T-helper 2 cell treated with Interferon-gamma antibody and Interleukin-4, amounts not matched to agents 100 ng/mL and 5 ng/mL, for 36 hours (primary cell): ENCODE results near the gene RASGRP4. TPM values are rescaled to one million over a fixed set of nuclear protein-coding genes. Genes with fewer than 3 reads are reported as not detected.
"Not testable (repeated sequence)": the region's sequence is repeated elsewhere in the genome, so short reads cannot be mapped to it uniquely, and the experiment has no call there.

Source experiments
- intact Hi-C: fragments of 100-400 bp; cut with micrococcal nuclease; formaldehyde crosslinking; loops from one replicate; pipeline ENCODE4 v1.15.1; 2023
- total RNA-seq: library from RNA; stranded (reverse); gene quantifications from 2 replicates; pipeline ENCODE4 v1.2.3, GENCODE V29; 2022

Gene RASGRP4
- total RNA-seq, 1 donor from 2014 or later: 9.4 TPM

DNA sequence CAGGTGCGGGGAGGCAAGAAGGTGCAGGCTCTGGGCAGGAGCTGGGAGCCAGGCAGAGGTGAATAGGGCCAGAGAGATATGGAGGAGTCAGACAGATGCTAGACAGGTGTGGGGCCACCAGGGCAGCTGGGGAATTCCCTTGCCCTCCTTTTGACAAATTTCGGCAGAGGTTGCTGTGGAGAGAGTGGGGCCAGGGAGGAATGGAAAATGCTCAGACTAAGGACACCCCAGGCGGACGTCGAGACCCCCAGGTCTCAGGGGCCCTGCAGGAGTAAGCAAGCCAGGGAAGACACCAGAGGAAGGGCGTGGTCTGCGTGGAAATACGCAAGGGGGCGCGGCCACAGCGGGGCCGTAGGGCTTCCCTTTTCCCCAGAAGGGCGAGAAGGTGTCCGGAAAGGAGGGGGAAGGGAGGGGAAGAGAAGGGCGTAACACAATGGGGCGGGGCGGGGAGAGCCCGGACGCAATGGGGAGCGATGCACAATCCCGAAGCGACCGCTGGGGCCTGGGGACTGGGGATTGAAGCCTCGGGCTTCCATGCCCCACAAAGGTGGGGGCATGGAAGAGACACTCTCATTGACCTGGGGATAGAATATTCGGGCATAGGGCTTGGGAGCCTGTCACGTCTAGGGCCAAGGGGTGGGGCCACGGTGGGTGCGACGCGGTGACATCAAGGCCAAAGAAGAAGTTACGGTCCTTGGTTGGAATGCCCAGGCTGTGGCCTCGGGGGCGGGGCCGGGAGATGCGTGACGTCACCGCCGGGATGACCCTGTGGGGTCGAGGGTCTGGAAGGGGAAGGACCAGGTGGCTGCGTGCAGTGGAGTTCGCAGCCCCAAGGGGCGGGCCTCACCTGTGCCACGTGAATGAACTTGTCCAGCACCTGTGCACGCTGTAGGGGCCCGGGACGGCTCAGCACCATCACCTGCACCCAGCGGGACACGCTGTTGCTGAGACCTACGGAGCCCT is 8.2 kb downstream of the RASGRP4 start:
- intact Hi-C loops: no loop called here

DNA sequence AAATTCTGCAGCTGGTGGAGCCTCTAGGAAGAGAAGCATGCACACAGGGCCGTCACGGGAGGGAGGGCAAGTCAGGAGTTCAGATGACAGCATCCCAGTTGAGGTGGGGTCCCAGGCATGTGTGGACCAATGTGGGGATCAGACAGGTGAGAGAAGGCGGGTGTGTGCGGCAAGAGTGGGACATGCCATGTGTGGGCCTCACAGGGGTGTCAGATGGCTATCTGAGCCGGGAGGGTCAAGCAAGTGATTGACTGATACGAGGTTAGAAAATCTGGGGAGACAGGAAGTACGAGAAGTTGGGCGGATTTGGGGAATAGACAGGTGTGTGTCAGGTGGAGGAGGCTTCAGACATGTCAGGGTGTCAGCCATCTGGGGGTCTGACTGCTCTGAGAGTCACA is 8.9 kb downstream of the RASGRP4 start:
- intact Hi-C loops: no loop called here

DNA sequence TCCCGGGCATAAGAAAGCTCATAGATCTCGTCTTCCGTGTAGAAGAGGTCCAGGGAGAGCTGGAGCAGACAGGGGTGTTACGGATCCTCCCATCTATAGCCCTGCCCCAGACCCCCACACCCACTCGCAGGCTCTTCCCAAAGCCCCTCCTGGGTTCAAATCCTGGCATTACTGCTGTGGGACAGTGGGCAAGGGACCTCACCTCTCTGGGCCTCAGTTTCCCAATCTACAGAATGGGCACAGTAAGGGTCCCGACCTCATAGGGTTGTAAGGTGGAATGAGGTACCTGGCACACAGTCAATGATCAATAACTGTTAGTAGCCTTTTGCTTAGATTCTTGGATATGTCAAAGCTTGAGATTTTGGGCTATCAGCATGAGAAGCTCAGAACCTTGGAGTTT is 12.6 kb downstream of the RASGRP4 start:
- intact Hi-C loops: no loop called here

GRCh38 chr19:38412961-38413360 is 13.1 kb downstream of the RASGRP4 start:
- intact Hi-C loops: no loop called here

GRCh38 chr19:38412491-38412890 is 13.5 kb downstream of the RASGRP4 start:
- intact Hi-C loops: no loop called here

DNA sequence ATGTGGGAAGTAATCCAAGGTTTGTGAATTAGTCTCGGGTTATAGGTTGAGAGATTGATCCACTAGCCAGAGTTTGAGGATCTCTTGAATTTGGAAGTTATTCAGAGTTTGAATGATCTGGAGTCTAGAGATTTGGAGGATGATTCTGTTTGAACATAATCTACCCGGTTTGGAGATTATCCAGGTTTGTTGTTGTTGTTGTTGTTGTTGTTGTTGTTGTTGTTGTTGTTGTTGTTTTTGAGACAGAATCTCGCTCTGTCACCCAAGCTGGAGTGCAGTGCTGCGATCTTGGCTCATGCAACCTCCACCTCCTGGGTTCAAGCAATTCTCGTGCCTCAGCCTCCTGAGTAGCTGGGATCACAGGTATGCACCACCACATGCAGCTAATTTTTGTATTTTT is 14.1 kb downstream of the RASGRP4 start:
- intact Hi-C loops: not testable (repeated sequence)

DNA sequence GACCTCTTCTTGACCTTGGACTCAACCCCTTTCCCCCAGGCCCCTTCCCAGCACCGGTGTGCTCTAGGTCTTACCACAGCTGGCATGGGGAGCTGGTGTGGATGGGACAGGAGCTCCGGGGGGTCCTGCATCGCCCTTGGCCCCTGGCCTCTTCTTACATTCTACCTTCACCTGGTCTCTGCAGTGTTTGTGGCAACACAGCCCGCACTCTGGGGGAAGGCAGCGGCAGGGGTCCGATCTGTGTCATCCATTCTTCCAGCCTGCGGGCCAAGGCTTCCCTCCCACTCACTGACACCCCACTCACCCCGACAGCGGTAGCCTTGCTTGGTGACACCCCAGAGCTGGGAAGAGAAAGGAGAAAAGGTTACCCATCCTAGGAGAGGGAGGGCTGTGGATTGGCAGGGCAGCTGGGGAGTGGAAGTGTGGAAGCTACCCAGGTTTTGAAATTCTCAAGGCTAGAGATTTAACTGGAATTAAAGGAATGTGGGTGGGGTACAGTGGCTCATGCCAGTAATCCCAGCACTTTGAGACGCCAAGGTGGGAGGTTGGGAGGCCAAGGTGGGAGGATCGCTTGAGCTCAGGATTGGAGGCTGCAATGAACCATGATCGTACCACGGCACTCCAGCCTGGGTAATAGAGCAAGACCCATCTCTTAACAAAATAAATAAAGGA is 14.8 kb downstream of the RASGRP4 start:
- intact Hi-C loops: no loop called here

DNA sequence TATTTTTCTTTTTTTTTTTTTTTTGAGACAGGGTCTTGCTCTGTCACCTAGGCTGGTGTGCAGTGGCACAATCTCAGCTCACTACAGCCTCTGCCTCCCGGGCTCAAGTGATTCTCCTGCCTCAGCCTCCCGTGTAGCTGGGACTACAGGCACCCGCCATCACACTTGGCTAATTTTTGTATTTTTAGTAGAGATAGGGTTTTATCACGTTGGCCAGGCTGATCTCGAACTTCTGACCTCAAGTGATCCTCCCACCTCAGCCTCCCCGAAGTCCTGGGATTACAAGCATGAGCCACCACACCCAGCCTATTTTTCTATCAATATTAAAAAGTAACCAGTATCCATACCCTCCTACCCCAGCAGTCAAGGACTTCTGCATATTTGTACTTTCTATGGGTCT is 15.6 kb downstream of the RASGRP4 start:
- intact Hi-C loops: not testable (repeated sequence)

- intact Hi-C loops: no loop called here
These were observed 16.3 kb downstream of the RASGRP4 start for GRCh38 chr19:38409631-38410133.

- intact Hi-C loops: no loop called here
These were observed 20.7 kb downstream of the RASGRP4 start for GRCh38 chr19:38405276-38405675.

GRCh38 chr19:38404858-38405257 is 21.2 kb downstream of the RASGRP4 start:
- intact Hi-C loops: loop anchor here (5.0 kb wide), 1 partner anchor 447 kb away; no protein-coding TSS in a partner anchor

DNA sequence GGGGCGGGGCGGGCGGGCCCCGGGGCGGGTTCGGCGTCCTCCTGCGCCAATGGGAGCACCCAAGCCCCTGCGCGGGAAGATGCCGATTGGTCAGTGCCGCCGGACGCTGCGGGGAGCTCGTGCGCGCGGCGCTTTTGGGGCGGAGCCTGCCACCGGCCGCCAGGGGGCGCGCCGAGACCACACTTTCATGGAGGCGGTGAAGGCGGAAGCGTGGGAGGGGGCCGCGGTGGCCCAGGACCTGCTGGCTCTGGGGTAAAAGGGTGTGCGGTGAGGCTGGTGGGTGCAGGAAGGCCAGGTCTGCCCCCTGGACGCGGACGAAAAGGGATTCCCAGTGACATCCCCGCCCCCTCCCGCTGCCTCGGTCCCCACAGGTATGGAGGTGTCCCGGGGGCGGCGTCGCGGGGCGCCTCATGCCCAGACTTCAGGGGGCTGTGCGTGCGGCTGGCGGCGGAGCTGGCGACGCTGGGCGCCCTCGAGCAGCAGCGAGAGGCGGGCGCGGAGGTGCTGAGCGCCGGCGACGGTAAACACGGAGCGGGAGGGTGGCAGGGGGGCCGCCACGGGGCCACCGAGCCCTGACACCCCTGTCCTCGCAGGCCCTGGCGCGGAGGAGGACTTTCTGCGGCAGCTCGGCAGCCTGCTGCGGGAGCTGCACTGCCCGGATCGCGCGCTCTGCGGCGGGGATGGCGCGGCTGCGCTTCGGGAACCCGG is 22.9 kb downstream of the RASGRP4 start, which contains the start of gene FAM98C:
Gene FAM98C (plus strand): TSS at position 127 of the 708 bp plus-strand sequence. CDS start 61 bp downstream, at position 188.
- intact Hi-C loops: loop anchor here (1.0 to 5.0 kb wide), 9 partner anchors 14 to 550 kb away; partner anchors contain the start of genes EIF3K, GGN, MRPS12 and NFKBIB

DNA sequence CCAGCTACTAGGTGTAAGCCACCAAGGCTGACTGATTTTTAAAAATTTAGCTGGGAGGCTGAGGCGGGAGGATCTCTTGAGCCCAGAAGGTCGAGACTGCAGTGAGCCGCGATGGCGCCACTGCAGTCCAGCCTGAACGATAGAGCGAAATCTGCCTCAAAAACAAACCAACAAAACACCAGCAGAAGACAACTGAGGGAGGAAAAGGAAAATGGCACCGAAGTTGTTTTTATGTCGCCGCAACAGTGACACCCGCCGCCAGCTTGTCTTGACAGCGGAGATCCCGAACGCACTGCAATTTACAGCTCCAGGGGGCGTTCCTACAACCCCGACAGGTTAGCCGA is 23.4 kb downstream of the RASGRP4 start:
- intact Hi-C loops: loop anchor here (1.0 to 5.0 kb wide), 6 partner anchors 14 to 550 kb away; partner anchors contain the start of genes EIF3K, GGN, NFKBIB and PSMD8

GRCh38 chr19:38401148-38401547 is 24.9 kb downstream of the RASGRP4 start:
- intact Hi-C loops: loop anchor here (5.0 kb wide), 1 partner anchor 451 kb away; no protein-coding TSS in a partner anchor

DNA sequence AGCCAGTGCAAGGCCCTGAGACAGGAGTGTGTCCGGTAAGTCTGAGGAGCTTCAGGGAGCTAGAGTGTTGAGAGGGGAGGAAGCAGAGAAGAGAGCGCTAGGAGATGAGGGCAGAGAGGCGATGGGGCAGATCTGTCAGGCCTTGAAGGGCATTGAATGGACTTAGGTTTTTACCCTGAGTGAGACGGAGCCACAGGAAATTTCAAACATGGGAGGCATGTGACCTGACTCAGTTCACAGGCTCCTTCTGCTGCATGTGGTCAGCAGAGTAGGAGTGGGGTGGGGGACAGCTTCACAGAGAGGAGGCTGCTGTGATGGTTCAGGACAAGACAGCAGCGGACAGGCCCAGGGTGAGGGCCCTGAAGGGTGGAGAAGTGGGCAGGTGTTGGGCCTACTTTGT is 25.7 kb downstream of the RASGRP4 start:
- intact Hi-C loops: loop anchor here (5.0 kb wide), 1 partner anchor 452 kb away; no protein-coding TSS in a partner anchor

DNA sequence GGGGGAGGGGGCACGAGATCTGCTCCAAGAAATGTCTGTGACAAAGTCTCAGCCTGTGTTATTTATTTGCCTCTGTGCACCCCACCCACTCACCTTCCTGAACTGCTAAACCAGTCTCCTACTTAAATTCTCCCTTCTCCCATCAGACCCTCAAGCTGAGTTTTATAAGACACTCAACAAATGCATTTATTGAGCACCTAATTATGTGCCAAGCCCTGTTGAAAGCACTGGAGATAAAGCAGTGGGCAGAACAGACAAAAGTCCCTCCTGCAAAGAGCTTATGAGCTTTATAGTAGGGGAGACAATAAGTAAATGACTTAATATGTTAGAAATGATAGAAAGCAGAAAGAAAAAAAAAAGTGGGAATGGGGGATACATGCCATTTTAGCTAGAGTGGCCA is 26.5 kb downstream of the RASGRP4 start:
- intact Hi-C loops: no loop called here

- intact Hi-C loops: no loop called here
These were observed 26.9 kb downstream of the RASGRP4 start for GRCh38 chr19:38399081-38399480.

DNA sequence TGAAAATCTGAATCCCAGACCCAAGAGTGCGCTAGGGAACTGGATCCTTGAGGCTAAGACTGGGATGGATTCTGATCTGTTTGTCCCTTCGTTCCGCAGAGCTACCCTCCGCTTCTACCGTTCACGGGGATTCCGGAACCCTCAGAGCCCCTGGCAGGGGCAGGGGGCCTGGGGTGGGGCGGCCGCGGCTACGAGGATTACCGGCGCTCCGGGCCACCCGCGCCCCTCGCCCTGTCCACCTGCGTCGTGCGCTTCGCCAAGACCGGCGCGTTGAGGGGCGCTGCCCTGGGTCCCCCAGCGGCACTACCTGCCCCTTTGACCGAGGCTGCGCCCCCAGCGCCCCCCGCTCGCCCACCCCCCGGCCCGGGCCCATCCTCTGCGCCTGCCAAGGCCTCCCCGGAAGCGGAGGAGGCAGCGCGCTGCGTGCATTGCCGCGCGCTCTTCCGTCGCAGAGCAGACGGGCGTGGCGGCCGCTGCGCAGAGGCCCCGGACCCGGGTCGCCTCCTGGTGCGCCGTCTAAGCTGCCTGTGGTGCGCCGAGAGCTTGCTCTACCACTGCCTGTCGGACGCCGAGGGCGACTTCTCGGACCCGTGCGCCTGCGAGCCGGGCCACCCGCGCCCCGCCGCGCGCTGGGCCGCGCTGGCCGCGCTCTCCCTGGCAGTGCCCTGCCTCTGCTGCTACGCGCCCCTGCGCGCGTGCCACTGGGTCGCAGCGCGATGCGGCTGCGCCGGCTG is 30.5 kb downstream of the RASGRP4 start:
- intact Hi-C loops: no loop called here

DNA sequence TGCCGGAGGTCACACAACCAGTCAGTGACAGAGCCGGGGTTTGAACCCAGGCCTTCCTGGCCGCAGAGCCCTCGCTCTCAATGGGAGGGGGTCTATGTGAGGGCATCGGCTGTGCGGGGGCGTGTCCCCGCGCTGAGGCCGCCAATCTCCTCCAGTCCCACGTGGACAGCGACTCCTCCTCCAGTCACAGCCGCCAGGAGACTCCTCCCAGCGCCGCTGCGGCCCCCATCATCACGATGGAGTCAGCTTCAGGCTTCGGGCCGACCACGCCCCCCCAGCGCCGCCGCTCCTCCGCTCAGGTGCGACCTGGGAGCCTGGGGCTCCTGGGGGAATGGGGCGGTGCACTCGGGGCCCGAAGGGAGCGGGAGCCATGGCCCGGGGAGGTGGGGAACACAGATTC is 31.5 kb downstream of the RASGRP4 start:
- intact Hi-C loops: no loop called here

- intact Hi-C loops: no loop called here
These were observed 33.2 kb downstream of the RASGRP4 start for GRCh38 chr19:38392707-38393308.
